ENCODE measurements around the gene SLC7A11.
"Not testable (repeated sequence)": the region's sequence is repeated elsewhere in the genome, so short reads cannot be mapped to it uniquely, and the experiment has no call there.

Gene SLC7A11

DNA sequence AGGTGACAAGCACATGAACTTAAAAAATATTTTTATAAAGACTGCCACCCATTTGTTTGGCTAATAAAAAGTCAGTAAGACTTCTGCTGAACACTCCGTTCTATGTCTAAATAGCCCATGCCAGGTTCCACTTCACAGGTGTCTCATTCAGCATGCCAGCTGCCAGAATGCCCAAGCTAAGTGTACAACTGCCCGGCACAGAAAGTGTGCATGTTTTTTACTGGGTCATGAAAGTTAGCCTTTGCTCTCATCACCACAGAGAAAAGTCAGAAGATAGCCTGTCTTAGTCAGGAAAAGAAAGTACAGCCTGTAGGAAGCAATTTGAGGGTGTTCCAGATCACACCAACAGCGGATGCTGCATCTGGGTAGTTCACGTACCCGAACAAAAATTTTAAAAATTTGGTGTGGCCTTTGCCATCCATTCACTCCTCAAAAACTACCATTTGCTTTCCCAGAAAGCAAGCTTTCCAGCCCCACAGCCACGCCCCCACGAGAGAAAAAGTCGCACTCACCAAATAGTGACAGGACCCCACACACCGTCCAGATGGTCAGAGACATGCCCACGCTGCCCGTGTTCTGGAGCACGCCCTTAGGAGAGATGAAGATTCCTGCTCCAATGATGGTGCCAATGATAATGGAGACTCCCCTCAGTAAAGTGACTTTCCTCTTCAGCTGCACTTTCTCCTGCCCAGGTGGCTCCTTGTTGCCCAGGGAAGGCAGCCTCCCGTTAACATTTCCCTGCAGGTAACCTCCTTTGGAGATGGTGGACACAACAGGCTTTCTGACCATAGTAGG lies 671 bp downstream of the SLC7A11 start:
- no peak for DNase-seq

GRCh38 chr4:138239491-138239890 lies 2.7 kb downstream of the SLC7A11 start:
- DNase-seq: no peak

DNA sequence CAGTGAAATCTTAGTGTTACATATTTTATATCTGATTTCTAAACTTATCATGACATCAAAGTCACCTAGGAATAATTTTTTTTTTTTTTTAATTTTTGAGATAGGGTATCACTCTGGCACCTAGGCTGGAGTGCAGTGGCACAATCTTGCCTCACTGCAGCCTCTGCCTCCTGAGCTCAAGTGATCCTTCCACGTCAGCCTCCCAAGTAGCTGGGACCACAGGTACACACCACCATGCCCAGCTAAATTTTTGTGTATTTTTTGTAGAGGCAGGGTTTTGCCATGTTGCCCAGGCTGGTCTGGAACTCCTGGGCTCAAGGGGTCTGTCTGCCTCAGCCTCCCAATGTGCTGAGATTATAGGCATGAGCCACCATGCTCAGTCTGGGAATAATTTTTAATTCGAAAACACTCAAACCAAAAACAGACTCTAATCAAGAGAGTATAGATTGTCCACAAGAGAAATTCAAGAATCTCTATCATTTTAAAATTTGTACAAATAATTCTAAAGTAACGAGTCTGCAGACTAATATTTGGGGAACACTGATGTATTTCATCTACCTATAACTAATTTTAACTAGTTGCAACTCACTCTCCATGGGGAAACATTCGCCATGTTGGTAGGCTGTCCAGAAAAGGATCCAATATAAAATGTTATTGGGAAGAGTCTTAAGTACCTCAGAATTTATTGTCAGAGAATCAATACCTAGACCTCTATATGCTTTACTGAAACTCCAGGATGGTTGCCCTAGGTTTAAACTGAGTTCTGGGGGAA lies 3.4 kb downstream of the SLC7A11 start:
- no peak for DNase-seq

DNA sequence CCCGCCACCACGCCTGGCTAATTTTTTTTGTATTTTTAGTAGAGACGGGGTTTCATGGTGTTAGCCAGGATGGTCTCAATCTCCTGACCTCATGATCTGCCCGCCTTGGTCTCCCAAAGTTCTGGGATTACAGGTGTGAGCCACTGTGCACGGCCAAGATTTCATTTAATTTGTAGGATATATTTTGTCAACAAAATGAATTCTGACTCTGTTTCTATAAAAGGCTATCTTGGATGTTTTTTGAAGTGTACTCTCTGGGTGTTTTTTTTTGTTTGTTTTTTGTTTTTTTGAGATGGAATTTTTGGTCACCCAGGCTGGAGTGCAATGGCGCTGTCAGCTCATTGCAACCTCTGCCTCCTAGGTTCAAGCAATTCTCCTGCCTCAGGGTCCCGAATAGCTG lies 5.0 kb downstream of the SLC7A11 start:
- not testable (repeated sequence) for DNase-seq

GRCh38 chr4:138236037-138236436 lies 6.1 kb downstream of the SLC7A11 start:
- DNase-seq: no peak

- DNase-seq: no peak
Measured at GRCh38 chr4:138235419-138235952, 6.7 kb downstream of the SLC7A11 start.

- DNase-seq: no peak
Measured at GRCh38 chr4:138234248-138234647, 7.9 kb downstream of the SLC7A11 start.

DNA sequence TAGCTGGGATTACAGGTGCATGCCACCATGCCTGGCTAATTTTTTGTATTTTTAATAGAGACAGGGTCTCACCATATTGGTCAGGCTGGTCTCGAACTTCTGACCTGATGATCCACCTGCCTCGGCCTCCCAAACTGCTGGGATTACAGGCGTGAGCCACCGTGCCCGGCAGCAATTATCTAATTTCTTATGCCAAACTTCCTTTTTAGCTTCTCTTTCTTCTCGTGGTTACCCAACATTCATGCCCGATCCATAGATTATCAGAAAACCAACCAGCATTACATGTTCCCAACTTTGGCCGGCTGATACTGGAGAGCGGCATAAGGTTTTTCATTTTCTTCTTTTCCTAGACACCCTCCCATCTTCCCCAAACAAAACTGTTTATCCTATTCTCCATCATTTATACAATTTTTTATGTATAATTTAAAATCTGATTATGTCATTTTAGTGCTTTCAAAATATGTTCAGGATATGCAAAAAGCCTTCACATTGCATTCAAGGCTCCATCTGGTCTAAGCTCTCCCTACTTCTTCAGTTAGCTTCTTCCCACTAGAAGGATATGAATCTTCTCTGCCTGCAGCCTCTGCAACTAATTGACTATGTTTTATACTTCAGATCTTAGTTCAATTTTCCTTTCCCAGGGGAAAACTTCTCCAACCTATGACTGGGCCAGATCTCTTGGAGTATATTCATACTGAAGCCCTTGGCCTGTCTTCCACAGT lies 8.7 kb downstream of the SLC7A11 start:
- DNase-seq: no peak

DNA sequence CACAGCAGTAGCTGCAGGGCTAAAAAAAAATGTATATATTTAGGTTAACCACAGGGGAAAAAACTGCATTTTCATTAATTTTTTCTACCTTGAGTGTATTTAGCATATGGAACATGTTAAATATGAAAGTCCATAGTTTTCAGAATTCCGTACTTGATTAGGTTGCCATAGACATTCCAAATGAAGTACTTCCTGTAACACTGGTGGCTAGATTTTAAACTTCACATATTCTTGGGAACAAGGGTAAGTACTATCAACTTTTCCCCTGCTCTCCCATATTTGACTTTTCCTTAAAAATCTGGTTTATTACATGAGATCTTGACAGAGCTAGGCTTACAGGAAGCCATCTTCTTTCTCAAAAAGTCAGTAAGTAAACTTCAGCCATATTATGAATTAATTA lies 9.8 kb downstream of the SLC7A11 start:
- DNase-seq: no peak

- no peak for DNase-seq
Measured at GRCh38 chr4:138230048-138230447, 12.1 kb downstream of the SLC7A11 start.

- DNase-seq: no peak
Measured at GRCh38 chr4:138229160-138229559, 13.0 kb downstream of the SLC7A11 start.

GRCh38 chr4:138226351-138226750 lies 15.8 kb downstream of the SLC7A11 start:
- no peak for DNase-seq

DNA sequence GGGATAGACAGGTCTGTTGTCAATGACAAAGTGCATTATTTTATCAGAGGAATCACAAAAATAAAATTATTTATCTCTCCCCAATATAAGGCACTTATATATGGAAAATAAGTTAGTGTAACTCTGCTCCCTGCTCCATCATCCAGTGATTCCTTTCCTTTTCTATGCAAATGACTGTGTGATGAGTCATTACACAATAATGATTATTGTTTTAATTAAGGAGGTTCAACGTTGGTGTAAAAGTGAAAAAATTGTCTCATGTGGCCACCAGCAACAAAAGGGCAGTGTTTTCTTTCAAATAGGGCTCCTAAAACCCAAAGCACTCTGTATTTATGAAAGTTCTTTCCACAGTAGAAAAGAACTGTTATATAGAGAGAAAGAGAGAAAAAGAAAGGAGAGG lies 16.7 kb downstream of the SLC7A11 start:
- DNase-seq: no peak

- DNase-seq: no peak
Measured at GRCh38 chr4:138224614-138225013, 17.5 kb downstream of the SLC7A11 start.

DNA sequence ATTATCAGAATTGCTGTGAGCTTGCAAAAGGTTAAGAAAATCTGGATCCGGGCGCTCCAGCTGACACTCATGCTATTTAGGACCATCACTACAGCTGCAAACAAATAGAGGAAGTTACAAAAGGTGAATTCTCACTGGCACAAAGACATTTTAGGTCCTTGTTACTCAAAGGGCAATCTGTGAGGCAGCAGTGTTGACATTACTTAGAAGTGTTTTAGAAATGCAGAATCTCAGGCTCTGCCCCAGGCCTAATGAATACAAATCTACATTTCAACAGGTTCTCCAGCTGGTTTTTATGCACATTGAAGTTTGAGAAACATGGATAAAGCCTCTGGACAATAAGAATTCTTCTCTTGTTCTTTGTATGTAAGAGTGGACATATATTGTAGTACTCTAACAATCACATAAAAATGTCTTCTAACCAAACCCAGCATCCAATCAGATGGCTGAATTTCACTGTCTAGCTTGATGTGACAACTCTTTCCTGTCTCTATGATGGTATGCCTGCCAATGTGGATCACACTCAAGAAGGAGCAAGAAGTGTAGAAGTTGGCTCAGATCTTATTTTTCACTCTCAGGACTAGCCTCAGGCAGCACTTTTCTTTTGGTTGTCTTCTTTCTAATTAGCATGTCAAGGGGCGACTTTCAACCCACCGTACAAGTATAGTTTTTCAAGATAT lies 18.8 kb downstream of the SLC7A11 start:
- no peak for DNase-seq

DNA sequence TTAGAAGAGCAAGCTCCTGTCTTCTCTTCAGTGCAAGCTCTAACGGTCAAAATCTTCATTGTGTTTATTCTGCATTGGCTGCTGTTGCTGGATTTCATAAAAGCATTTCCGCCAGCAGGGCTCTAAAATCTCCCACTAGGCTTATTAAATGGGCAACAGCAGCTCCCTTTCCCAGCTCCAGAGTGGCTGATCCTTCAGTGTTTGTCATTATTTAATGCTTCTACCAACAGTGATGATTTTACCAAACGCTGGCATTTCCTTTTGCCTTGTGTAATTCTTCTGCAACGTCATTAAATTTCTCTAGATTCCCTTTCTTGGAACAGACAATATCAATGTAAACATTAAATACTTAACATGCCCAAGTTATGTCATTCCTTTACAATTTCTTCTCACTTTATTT lies 20.1 kb downstream of the SLC7A11 start:
- DNase-seq: no peak

GRCh38 chr4:138218976-138219375 lies 23.2 kb downstream of the SLC7A11 start:
- DNase-seq: no peak

- DNase-seq: no peak
Measured at GRCh38 chr4:138217567-138217966, 24.6 kb downstream of the SLC7A11 start.

GRCh38 chr4:138216272-138216867 lies 25.8 kb downstream of the SLC7A11 start:
- no peak for DNase-seq

GRCh38 chr4:138210576-138210975 lies 31.6 kb downstream of the SLC7A11 start:
- DNase-seq: not testable (repeated sequence)

DNA sequence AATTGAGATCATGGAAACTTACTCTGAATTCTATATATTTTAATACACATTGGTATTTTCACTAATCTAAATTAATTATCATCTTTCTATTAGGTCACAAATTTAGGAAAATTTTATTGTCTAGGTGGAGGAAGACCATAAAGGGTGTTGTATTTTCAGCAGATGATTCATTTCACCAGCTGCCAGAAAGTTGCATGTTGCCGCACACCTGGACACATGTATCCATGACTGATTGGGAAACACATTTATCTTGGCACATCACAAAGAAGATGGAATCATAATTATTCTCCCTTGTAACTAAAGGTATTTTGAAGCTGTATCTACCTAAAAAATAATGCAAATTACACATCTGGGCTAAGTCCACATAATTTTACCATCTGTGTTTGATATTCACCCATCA lies 33.1 kb downstream of the SLC7A11 start:
- DNase-seq: no peak

- no peak for DNase-seq
Measured at GRCh38 chr4:138205531-138206233, 36.5 kb downstream of the SLC7A11 start.
